ENCODE results near the gene MRPS2. TPM values are rescaled to one million over a fixed set of nuclear protein-coding genes. Genes with fewer than 3 reads are reported as not detected.
A peak's percentile ranks its signal among the peaks of the same experiment; 100 is the strongest.

Gene MRPS2
- total RNA-seq, 5 donors from 2014 or later (not counting 1 experiment from before 2014, with no cell fraction given), result 17.7 to 36.6 (median 32.8) TPM

GRCh38 chr9:135490980-135491464, 9.5 kb upstream of the MRPS2 start:
- Mint-ChIP-seq H3K4me1 (no peaks in the 10 kb centered on the region), H3K27ac (no peak overlapping the region), H3K4me3 (no peak overlapping the region), H3K27me3 (peaks cover 5 to 16% of the 10 kb centered on the region in 2 donors), H3K9me3 (no peaks in the 10 kb centered on the region), H3K36me3 (no peaks in the 10 kb centered on the region)
- ChIA-PET CTCF (no interaction called here), POLR2A (no interaction called here)
- Histone ChIP-seq H3K27me3 (replicated peaks in 1 of 2; ENCODE audit: control insufficient read depth in 2 of 2, extremely low read depth in 1 of 2, insufficient read depth in 2 of 2, low read length in 1 of 2) (peaks cover 0 to 24% of the 10 kb centered on the region in 2 experiments), H3K27ac (ENCODE audit: low read length) (no peak overlapping the region), H3K36me3 (ENCODE audit: control insufficient read depth in 2 of 2, extremely low read depth in 1 of 2, insufficient read depth in 1 of 2, low read length in 1 of 2) (no peaks in the 10 kb centered on the region), H3K4me1 (ENCODE audit: control insufficient read depth in 1 of 2, extremely low read depth in 1 of 2, insufficient read depth in 2 of 2, low read length in 2 of 2) (no peaks in the 10 kb centered on the region), H3K9me3 (no peaks in the 10 kb centered on the region), H3K4me3 (ENCODE audit: control insufficient read depth in 1 of 2, extremely low read depth in 1 of 2, low read length in 1 of 2) (no peak overlapping the region)
- DNase-seq (no peak), ATAC-seq (replicated peaks in 1 of 4) (no peak)
- 89% methylated on average over 8 of the region's 18 CpGs for WGBS (ENCODE audit: insufficient coverage)

GRCh38 chr9:135491764-135492163, 8.7 kb upstream of the MRPS2 start:
- no peak overlapping the region for H3K27ac Mint-ChIP-seq
- WGBS (ENCODE audit: insufficient coverage), result no CpG with 5 or more reads among the region's 4 CpGs
- H3K4me1 ChIP-seq (ENCODE audit: control insufficient read depth in 1 of 2, extremely low read depth in 1 of 2, insufficient read depth in 2 of 2, low read length in 2 of 2), result no peaks in the 10 kb centered on the region
- H3K27me3 Mint-ChIP-seq, result peaks cover 5 to 16% of the 10 kb centered on the region in 2 donors
- no peak overlapping the region for H3K4me3 ChIP-seq (ENCODE audit: control insufficient read depth in 1 of 2, extremely low read depth in 1 of 2, low read length in 1 of 2)
- H3K36me3 Mint-ChIP-seq, result no peaks in the 10 kb centered on the region
- no peak overlapping the region for H3K27ac ChIP-seq (ENCODE audit: low read length)
- ChIA-PET POLR2A (no interaction called here), CTCF (no interaction called here)
- no peaks in the 10 kb centered on the region for H3K36me3 ChIP-seq (ENCODE audit: control insufficient read depth in 2 of 2, extremely low read depth in 1 of 2, insufficient read depth in 1 of 2, low read length in 1 of 2)
- ATAC-seq (replicated peaks in 1 of 4), result no peak
- no peaks in the 10 kb centered on the region for H3K9me3 ChIP-seq
- H3K4me1 Mint-ChIP-seq, result no peaks in the 10 kb centered on the region
- no peak overlapping the region for H3K4me3 Mint-ChIP-seq
- DNase-seq, result no peak
- no peaks in the 10 kb centered on the region for H3K9me3 Mint-ChIP-seq
- H3K27me3 ChIP-seq (replicated peaks in 1 of 2; ENCODE audit: control insufficient read depth in 2 of 2, extremely low read depth in 1 of 2, insufficient read depth in 2 of 2, low read length in 1 of 2), result peaks cover 0 to 16% of the 10 kb centered on the region in 2 experiments

GRCh38 chr9:135492886-135493669, 7.4 kb upstream of the MRPS2 start:
- ChIA-PET CTCF (no interaction called here), POLR2A (no interaction called here)
- WGBS (ENCODE audit: insufficient coverage), result 71% methylated on average over 20 of the region's 27 CpGs
- Histone ChIP-seq H3K36me3 (ENCODE audit: control insufficient read depth in 2 of 2, extremely low read depth in 1 of 2, insufficient read depth in 1 of 2, low read length in 1 of 2) (no peaks in the 10 kb centered on the region), H3K27ac (ENCODE audit: low read length) (no peak overlapping the region), H3K9me3 (no peaks in the 10 kb centered on the region), H3K27me3 (replicated peaks in 1 of 2; ENCODE audit: control insufficient read depth in 2 of 2, extremely low read depth in 1 of 2, insufficient read depth in 2 of 2, low read length in 1 of 2) (peaks cover 0 to 20% of the 10 kb centered on the region in 2 experiments), H3K4me3 (ENCODE audit: control insufficient read depth in 1 of 2, extremely low read depth in 1 of 2, low read length in 1 of 2) (no peak overlapping the region), H3K4me1 (ENCODE audit: control insufficient read depth in 1 of 2, extremely low read depth in 1 of 2, insufficient read depth in 2 of 2, low read length in 2 of 2) (no peaks in the 10 kb centered on the region)
- Mint-ChIP-seq H3K27ac (no peak overlapping the region), H3K36me3 (no peaks in the 10 kb centered on the region), H3K4me1 (no peaks in the 10 kb centered on the region), H3K27me3 (peaks cover 5 to 16% of the 10 kb centered on the region in 2 donors), H3K4me3 (no peak overlapping the region), H3K9me3 (no peaks in the 10 kb centered on the region)
- ATAC-seq (replicated peaks in 1 of 4) (no peak), DNase-seq (no peak)

GRCh38 chr9:135494791-135495559, 5.5 kb upstream of the MRPS2 start:
- ChIA-PET POLR2A (no interaction called here), CTCF (no interaction called here)
- Histone ChIP-seq H3K4me1 (ENCODE audit: control insufficient read depth in 1 of 2, extremely low read depth in 1 of 2, insufficient read depth in 2 of 2, low read length in 2 of 2) (peaks cover 0 to 10% of the 10 kb centered on the region in 2 experiments), H3K4me3 (ENCODE audit: control insufficient read depth in 1 of 2, extremely low read depth in 1 of 2, low read length in 1 of 2) (no peak overlapping the region), H3K9me3 (no peaks in the 10 kb centered on the region), H3K27me3 (replicated peaks in 1 of 2; ENCODE audit: control insufficient read depth in 2 of 2, extremely low read depth in 1 of 2, insufficient read depth in 2 of 2, low read length in 1 of 2) (peaks cover 0 to 28% of the 10 kb centered on the region in 2 experiments), H3K36me3 (ENCODE audit: control insufficient read depth in 2 of 2, extremely low read depth in 1 of 2, insufficient read depth in 1 of 2, low read length in 1 of 2) (no peaks in the 10 kb centered on the region), H3K27ac (ENCODE audit: low read length) (no peak overlapping the region)
- WGBS (ENCODE audit: insufficient coverage), result 80% methylated on average over 21 of the region's 30 CpGs
- Mint-ChIP-seq H3K9me3 (no peaks in the 10 kb centered on the region), H3K27ac (no peak overlapping the region), H3K4me3 (no peak overlapping the region), H3K27me3 (peaks cover 5 to 16% of the 10 kb centered on the region in 2 donors), H3K36me3 (no peaks in the 10 kb centered on the region), H3K4me1 (peaks cover 6 to 7% (median 6%) of the 10 kb centered on the region in 3 donors)
- DNase-seq, result peak in 1 of 35 experiments; percentile 1
- ATAC-seq (replicated peaks in 1 of 4), result no peak

GRCh38 chr9:135498381-135499126, 1.9 kb upstream of the MRPS2 start:
- ATAC-seq (replicated peaks in 1 of 4) (no peak), DNase-seq (no peak)
- Histone ChIP-seq H3K9me3 (no peaks in the 10 kb centered on the region), H3K4me1 (ENCODE audit: control insufficient read depth in 1 of 2, extremely low read depth in 1 of 2, insufficient read depth in 2 of 2, low read length in 2 of 2) (peaks cover 5 to 32% of the 10 kb centered on the region in 2 experiments), H3K36me3 (ENCODE audit: control insufficient read depth in 2 of 2, extremely low read depth in 1 of 2, insufficient read depth in 1 of 2, low read length in 1 of 2) (peaks cover 5 to 17% of the 10 kb centered on the region in 2 donors), H3K27me3 (replicated peaks in 1 of 2; ENCODE audit: control insufficient read depth in 2 of 2, extremely low read depth in 1 of 2, insufficient read depth in 2 of 2, low read length in 1 of 2) (peaks cover 0 to 17% of the 10 kb centered on the region in 2 experiments), H3K4me3 (ENCODE audit: control insufficient read depth in 1 of 2, extremely low read depth in 1 of 2, low read length in 1 of 2) (no peak overlapping the region), H3K27ac (ENCODE audit: low read length) (no peak overlapping the region)
- ChIA-PET CTCF (no interaction called here), POLR2A (no interaction called here)
- Mint-ChIP-seq H3K36me3 (peaks cover 11% of the 10 kb centered on the region), H3K27me3 (peaks cover 5% of the 10 kb centered on the region in 2 donors), H3K4me3 (peak overlapping the region; percentile 86 to 92 (median 89)), H3K27ac (no peak overlapping the region), H3K4me1 (peaks cover 19 to 27% (median 24%) of the 10 kb centered on the region in 3 donors), H3K9me3 (no peaks in the 10 kb centered on the region)
- WGBS (ENCODE audit: insufficient coverage), result 91% methylated on average over 13 of the region's 15 CpGs

All from T-cell (primary cell).